ENCODE measurements around the gene RIPK3. TPM values are rescaled to one million over a fixed set of nuclear protein-coding genes. Genes with fewer than 3 reads are reported as not detected.

Gene RIPK3
- total RNA-seq, 2 experiments from 2014 or later: 8.1 to 14.5 TPM

DNA sequence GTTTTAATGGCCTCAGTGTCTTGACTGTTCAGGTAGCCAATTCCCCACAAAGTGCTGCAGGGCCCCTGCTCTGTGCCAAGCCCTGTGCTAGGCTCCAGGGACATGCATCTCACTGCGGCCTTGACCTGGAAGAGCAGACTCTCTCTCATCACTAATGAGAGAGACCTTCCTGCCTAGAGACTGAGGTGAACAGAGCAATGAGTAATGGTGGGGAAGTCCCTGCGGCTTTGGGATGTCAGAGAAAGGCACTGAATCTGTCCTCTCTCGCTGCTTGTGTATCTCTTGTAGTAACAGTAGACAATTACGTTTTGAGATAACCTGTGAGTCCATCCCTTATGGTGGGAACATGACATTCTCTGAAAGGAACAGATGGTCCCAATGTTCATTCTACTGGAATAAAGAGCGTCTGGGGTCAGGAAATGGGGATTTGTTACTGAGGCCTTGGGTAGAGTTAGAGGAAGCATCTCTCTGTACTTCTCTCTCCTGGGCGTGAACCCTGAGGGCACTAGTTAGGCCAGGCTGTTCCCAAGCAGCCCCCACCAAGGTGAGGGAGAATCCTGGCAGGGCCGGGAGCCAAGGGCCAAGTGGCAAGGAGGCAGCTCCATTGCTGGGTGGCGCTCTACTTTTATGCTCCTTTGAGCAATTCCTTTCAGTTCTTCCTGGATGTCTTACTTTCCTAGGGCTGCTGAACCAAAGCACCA lies 41.7 kb upstream of the RIPK3 start:
- TF ChIP-seq, protein P1, sequence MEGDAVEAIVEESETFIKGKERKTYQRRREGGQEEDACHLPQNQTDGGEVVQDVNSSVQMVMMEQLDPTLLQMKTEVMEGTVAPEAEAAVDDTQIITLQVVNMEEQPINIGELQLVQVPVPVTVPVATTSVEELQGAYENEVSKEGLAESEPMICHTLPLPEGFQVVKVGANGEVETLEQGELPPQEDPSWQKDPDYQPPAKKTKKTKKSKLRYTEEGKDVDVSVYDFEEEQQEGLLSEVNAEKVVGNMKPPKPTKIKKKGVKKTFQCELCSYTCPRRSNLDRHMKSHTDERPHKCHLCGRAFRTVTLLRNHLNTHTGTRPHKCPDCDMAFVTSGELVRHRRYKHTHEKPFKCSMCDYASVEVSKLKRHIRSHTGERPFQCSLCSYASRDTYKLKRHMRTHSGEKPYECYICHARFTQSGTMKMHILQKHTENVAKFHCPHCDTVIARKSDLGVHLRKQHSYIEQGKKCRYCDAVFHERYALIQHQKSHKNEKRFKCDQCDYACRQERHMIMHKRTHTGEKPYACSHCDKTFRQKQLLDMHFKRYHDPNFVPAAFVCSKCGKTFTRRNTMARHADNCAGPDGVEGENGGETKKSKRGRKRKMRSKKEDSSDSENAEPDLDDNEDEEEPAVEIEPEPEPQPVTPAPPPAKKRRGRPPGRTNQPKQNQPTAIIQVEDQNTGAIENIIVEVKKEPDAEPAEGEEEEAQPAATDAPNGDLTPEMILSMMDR (conservative IDR thresholded peaks at IDR 0.05; ENCODE audit: low read length): no peak
- TF ChIP-seq EZH2phosphoT487 (IDR thresholded peaks at IDR 0.05; ENCODE audit: borderline replicate concordance, low read depth, low read length): no peak
- no peak for DNase-seq (ENCODE audit: low spot score)
- Histone ChIP-seq H3K9me2 (ENCODE audit: insufficient read depth, low read length) (no peaks in the 10 kb centered on the region), H3K4me2 (ENCODE audit: low read length) (no peak overlapping the region), H3K4me3 (ENCODE audit: low read depth, low read length, poor library complexity, severe bottlenecking) (no peak overlapping the region), H3K4me1 (ENCODE audit: insufficient read depth, low read length, poor library complexity, severe bottlenecking) (no peaks in the 10 kb centered on the region), H3K36me3 (ENCODE audit: insufficient read depth, low read length) (no peaks in the 10 kb centered on the region), H2AFZ (ENCODE audit: low read length) (no peak overlapping the region), H3K79me2 (ENCODE audit: insufficient read depth, low read depth, low read length) (no peaks in the 10 kb centered on the region), H4K20me1 (ENCODE audit: insufficient read depth, low read length) (no peaks in the 10 kb centered on the region), H3K9me3 (ENCODE audit: low read length) (no peaks in the 10 kb centered on the region), H3K27ac (ENCODE audit: low read depth, low read length, poor library complexity, severe bottlenecking) (no peak overlapping the region)
- ChIA-PET POLR2A (interaction anchor here (1.4 kb wide), 1 partner anchor 49 kb away, joined by 3 read pairs; the partner anchor contains the start of gene KHNYN), CTCF (ENCODE audit: unreplicated experiment) (no interaction called here)
- intact Hi-C loops (cut with micrococcal nuclease; ENCODE audit: unreplicated experiment): no loop called here
- BruUV-seq (replicated peaks): no TSS peak

DNA sequence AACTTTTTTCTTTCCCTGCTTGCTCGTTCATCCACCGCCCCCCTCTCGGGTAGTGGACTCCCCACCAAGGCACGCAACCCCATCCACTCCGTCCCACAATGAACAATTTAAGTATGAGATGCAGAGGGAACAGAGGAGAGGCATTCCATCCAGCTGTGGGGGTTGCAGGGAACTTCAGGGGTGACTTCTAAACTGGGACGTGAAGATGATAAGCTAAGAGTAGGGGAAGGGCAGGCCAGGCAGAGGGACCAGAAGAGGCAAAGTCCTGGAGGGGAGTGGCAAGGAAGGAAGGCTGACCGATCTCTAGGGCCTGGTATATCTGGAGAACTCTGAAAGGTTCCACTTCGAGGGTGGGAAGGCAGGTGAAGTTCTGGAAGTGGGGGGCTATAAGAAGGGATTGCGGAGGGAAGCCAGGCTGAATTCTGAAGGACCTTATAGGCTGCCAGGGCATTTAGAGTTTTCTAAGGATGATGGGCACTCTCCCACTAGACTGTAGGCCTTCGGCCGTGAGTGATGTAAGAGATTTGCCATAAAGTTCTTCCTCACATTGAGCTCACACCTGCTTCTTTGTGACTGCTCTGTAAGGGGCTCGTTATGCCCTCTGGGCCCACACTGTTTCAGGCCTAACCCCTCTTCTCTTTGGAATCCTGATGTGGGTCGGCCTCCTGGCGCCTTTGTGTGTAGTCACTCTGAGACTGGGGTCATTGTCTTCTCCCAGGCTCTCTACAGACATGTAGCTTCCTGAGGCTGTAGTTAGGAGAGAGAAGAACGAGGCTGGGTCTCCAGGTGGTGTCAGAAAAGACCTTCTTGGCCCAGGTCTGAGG lies 40.3 kb upstream of the RIPK3 start:
- CTCF ChIA-PET (ENCODE audit: unreplicated experiment): no interaction called here
- no peaks in the 10 kb centered on the region for H3K4me1 ChIP-seq (ENCODE audit: insufficient read depth, low read length, poor library complexity, severe bottlenecking)
- no peaks in the 10 kb centered on the region for H3K9me2 ChIP-seq (ENCODE audit: insufficient read depth, low read length)
- TF ChIP-seq, protein P1 (conservative IDR thresholded peaks at IDR 0.05; ENCODE audit: low read length): no peak
- TF ChIP-seq EZH2phosphoT487 (IDR thresholded peaks at IDR 0.05; ENCODE audit: borderline replicate concordance, low read depth, low read length): no peak
- no peak overlapping the region for H2AFZ ChIP-seq (ENCODE audit: low read length)
- H3K79me2 ChIP-seq (ENCODE audit: insufficient read depth, low read depth, low read length): no peaks in the 10 kb centered on the region
- H3K27ac ChIP-seq (ENCODE audit: low read depth, low read length, poor library complexity, severe bottlenecking): no peak overlapping the region
- no peaks in the 10 kb centered on the region for H3K36me3 ChIP-seq (ENCODE audit: insufficient read depth, low read length)
- no peaks in the 10 kb centered on the region for H3K9me3 ChIP-seq (ENCODE audit: low read length)
- DNase-seq (ENCODE audit: low spot score): no peak
- no peak overlapping the region for H3K4me2 ChIP-seq (ENCODE audit: low read length)
- POLR2A ChIA-PET: interaction anchor here (1.2 kb wide), 1 partner anchor 10 kb away, joined by 3 read pairs; no protein-coding TSS in a partner anchor
- H4K20me1 ChIP-seq (ENCODE audit: insufficient read depth, low read length): no peaks in the 10 kb centered on the region
- no TSS peak for BruUV-seq (replicated peaks)
- intact Hi-C loops (cut with micrococcal nuclease; ENCODE audit: unreplicated experiment): no loop called here
- H3K4me3 ChIP-seq (ENCODE audit: low read depth, low read length, poor library complexity, severe bottlenecking): no peak overlapping the region
